Duodenal mucosa (tissue), 2 donors: ENCODE results near the gene VDAC2.
"Not testable (repeated sequence)": the region's sequence is repeated elsewhere in the genome, so short reads cannot be mapped to it uniquely, and the experiment has no call there.

ENCODE experiments used
- H3K27ac ChIP-seq: one replicate; pipeline ENCODE4 v1.7.0; 2013; ENCODE audit warnings: low read depth, low read length
- H3K27me3 ChIP-seq, 2 donors: one replicate each; pipeline ENCODE4 v1.7.0; 2013; ENCODE audit warnings: low read length in 2 of 2, control low read depth in 1 of 2; ENCODE audit not compliant: insufficient read depth in 2 of 2, control insufficient read depth in 1 of 2
- H3K36me3 ChIP-seq, 2 donors: one replicate each; pipeline ENCODE4 v1.7.0; 2013; ENCODE audit warnings: low read length in 2 of 2, control low read depth in 1 of 2; ENCODE audit not compliant: insufficient read depth in 2 of 2, control insufficient read depth in 1 of 2
- H3K4me1 ChIP-seq, 2 donors: one replicate each; pipeline ENCODE4 v1.7.0; 2013; ENCODE audit warnings: low read length in 2 of 2, control low read depth in 1 of 2; ENCODE audit not compliant: insufficient read depth in 2 of 2, control insufficient read depth in 1 of 2
- H3K4me3 ChIP-seq, 2 donors: one replicate each; pipeline ENCODE4 v1.7.0; 2013; ENCODE audit warnings: low read length in 2 of 2, low read depth in 1 of 2
- H3K9ac ChIP-seq, 2 donors: one replicate each; pipeline ENCODE4 v1.7.0; 2013; ENCODE audit warnings: low read length in 2 of 2, low read depth in 1 of 2
- H3K9me3 ChIP-seq, 2 donors: one replicate each; pipeline ENCODE4 v1.7.0; 2013; ENCODE audit warnings: low read length in 2 of 2, control low read depth in 1 of 2; ENCODE audit not compliant: control insufficient read depth in 1 of 2

Gene VDAC2

GRCh38 chr10:75208181-75208580 is 2.4 kb upstream of the VDAC2 start:
- Histone ChIP-seq H3K36me3 (peaks cover 0 to 7% of the 10 kb centered on the region in 2 donors), H3K9ac (no peak overlapping the region), H3K27ac (no peak overlapping the region), H3K9me3 (no peaks in the 10 kb centered on the region), H3K4me3 (no peak overlapping the region), H3K4me1 (peaks cover 11 to 16% of the 10 kb centered on the region in 2 donors), H3K27me3 (no peaks in the 10 kb centered on the region)

- Histone ChIP-seq H3K4me3 (peak overlapping the region; percentile 89 to 93), H3K36me3 (peaks cover 0 to 15% of the 10 kb centered on the region in 2 donors), H3K27me3 (no peaks in the 10 kb centered on the region), H3K9me3 (no peaks in the 10 kb centered on the region), H3K4me1 (peaks cover 11 to 16% of the 10 kb centered on the region in 2 donors), H3K9ac (peak overlapping the region; percentile 92 to 93), H3K27ac (peak overlapping the region; percentile 99)
Measured at GRCh38 chr10:75209086-75209920, 1.3 kb upstream of the VDAC2 start.

- peak overlapping the region; percentile 92 to 93 for H3K9ac ChIP-seq
Measured at GRCh38 chr10:75209921-75210281, 695 bp upstream of the VDAC2 start.

DNA sequence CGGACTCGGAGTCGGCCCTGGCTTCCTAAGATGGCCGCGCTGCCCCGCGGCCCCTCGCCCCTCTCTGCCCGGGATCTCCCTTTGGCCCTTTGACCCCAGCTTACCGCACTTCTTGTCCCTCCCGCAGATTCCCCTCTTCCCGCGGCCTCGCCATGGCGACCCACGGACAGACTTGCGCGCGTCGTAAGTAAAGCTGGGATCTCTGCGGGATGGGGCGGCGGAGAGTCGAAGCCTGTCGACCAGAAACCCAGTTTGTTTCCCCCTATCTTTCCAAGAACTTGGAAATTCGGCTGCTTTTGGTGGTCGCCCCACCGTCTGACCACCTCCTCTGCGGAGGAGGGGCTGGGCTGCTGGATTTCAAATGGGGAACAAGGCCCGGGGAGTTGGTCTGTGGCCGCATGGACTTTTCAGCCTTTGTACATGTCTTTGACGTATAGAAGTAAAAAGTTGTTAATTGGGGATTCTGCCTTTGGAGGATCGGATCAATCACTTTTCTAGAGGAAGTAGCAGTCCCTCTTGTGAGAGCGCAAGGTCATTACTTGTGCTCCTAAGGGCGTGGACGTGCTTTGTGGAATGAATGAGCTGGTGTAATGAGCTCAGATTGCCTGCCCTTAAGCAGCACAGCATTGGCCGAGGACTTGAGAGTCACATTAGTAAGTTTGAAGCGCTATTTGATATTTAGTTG is 553 bp downstream of the VDAC2 start:
- peak overlapping the region; percentile 89 to 93 for H3K4me3 ChIP-seq
- peaks cover 3 to 28% of the 10 kb centered on the region in 2 donors for H3K36me3 ChIP-seq
- H3K9me3 ChIP-seq: no peaks in the 10 kb centered on the region
- no peaks in the 10 kb centered on the region for H3K27me3 ChIP-seq
- H3K4me1 ChIP-seq: peaks cover 11 to 16% of the 10 kb centered on the region in 2 donors
- H3K9ac ChIP-seq: peak overlapping the region; percentile 93 to 97
- H3K27ac ChIP-seq: peak overlapping the region; percentile 99

More at GRCh38 chr10:75209921-75210281, 695 bp upstream of the VDAC2 start:
- H3K36me3 ChIP-seq: peaks cover 0 to 21% of the 10 kb centered on the region in 2 donors
- peak overlapping the region; percentile 89 to 93 for H3K4me3 ChIP-seq
- H3K9me3 ChIP-seq: no peaks in the 10 kb centered on the region
- peaks cover 11 to 16% of the 10 kb centered on the region in 2 donors for H3K4me1 ChIP-seq
- H3K27ac ChIP-seq: peak overlapping the region; percentile 99
- H3K27me3 ChIP-seq: no peaks in the 10 kb centered on the region

GRCh38 chr10:75212343-75212742 is 1.7 kb downstream of the VDAC2 start:
- Histone ChIP-seq H3K27ac (no peak overlapping the region), H3K27me3 (no peaks in the 10 kb centered on the region), H3K4me3 (peak overlapping the region; percentile 89 to 93), H3K4me1 (peaks cover 11 to 16% of the 10 kb centered on the region in 2 donors), H3K36me3 (peaks cover 3 to 40% of the 10 kb centered on the region in 2 donors), H3K9me3 (no peaks in the 10 kb centered on the region), H3K9ac (peak overlapping the region in 1 of 2 donors; percentile 93)

DNA sequence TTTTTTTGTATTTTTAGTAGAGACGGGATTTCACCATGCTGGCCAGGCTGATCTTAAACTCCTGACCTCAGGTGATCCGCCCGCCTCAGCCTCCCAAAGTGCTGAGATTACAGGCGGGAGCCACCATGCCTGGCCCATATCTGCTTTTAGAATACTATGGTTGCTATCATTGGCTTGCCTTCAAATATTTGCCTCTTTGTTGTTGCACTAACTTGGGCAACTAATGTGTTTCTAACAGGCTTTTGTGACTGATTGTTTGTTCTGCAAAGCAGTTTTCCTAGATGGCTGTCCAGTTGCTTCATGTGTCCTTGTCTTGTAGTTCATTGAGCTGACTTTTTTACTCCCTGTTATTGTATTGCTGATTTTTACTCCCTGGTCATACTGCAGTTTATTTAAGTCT is 9.7 kb downstream of the VDAC2 start:
- H3K4me3 ChIP-seq: no peak overlapping the region
- peaks cover 14 to 19% of the 10 kb centered on the region in 2 donors for H3K4me1 ChIP-seq
- no peak overlapping the region for H3K27ac ChIP-seq
- H3K27me3 ChIP-seq: no peaks in the 10 kb centered on the region
- no peaks in the 10 kb centered on the region for H3K9me3 ChIP-seq
- H3K36me3 ChIP-seq: peaks cover 44 to 94% of the 10 kb centered on the region in 2 donors
- H3K9ac ChIP-seq: no peak overlapping the region

DNA sequence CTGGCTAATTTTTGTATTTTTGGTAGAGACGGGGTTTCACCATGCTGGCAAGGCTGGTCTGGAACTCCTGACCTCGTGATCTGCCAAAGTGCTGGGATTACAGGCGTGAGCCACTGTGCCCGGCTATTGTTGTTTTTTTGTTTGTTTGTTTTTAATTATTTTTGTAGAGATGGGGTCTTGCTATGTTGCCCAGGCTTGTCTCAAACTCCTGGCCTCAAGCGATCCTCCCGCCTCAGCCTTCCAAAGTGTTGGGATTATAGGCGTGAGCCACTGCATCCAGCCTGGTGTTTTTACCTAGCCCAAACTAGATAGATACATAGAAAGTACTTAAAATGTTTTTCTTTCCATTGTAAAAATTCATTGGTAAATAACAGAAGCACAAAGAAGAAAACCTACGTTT is 10.9 kb downstream of the VDAC2 start:
- not testable (repeated sequence) for H3K9me3 ChIP-seq, H3K27ac ChIP-seq, H3K9ac ChIP-seq, H3K4me3 ChIP-seq, H3K27me3 ChIP-seq
- peaks cover 42 to 93% of the 10 kb centered on the region in 2 donors for H3K36me3 ChIP-seq
- H3K4me1 ChIP-seq: peaks cover 23 to 29% of the 10 kb centered on the region in 2 donors

GRCh38 chr10:75223507-75223906 is 12.9 kb downstream of the VDAC2 start:
- Histone ChIP-seq H3K36me3 (peaks cover 48 to 83% of the 10 kb centered on the region in 2 donors), H3K4me1 (peaks cover 32% of the 10 kb centered on the region in 2 donors), H3K27me3 (no peaks in the 10 kb centered on the region), H3K27ac (no peak overlapping the region), H3K9me3 (no peaks in the 10 kb centered on the region), H3K9ac (no peak overlapping the region), H3K4me3 (no peak overlapping the region)

- Histone ChIP-seq H3K9ac (peak overlapping the region in 1 of 2 donors; percentile 10), H3K4me3 (no peak overlapping the region), H3K9me3 (no peaks in the 10 kb centered on the region), H3K27ac (peak overlapping the region; percentile 55), H3K36me3 (peaks cover 38 to 72% of the 10 kb centered on the region in 2 donors), H3K4me1 (peaks cover 35 to 37% of the 10 kb centered on the region in 2 donors), H3K27me3 (no peaks in the 10 kb centered on the region)
Measured at GRCh38 chr10:75226095-75226494, 15.5 kb downstream of the VDAC2 start.

- Histone ChIP-seq H3K27ac (no peak overlapping the region), H3K4me1 (peaks cover 35 to 37% of the 10 kb centered on the region in 2 donors), H3K9me3 (no peaks in the 10 kb centered on the region), H3K36me3 (peaks cover 43 to 72% of the 10 kb centered on the region in 2 donors), H3K4me3 (no peak overlapping the region), H3K9ac (peak overlapping the region in 1 of 2 donors; percentile 7), H3K27me3 (no peaks in the 10 kb centered on the region)
Measured at GRCh38 chr10:75226656-75227055, 16.1 kb downstream of the VDAC2 start.
